Mesenchymal stem cell (in vitro differentiated cells and primary cell): ENCODE results near the gene EXOC3L1.

ENCODE experiments used
- DNase-seq: peaks from one replicate; pipeline ENCODE4 v3.0.0-alpha.2; 2013
- H2AFZ ChIP-seq: one replicate; pipeline ENCODE4 v1.6.1; 2013; ENCODE audit warnings: low read depth, mild to moderate bottlenecking, control low read depth, inconsistent platforms, low read length, moderate library complexity
- H2AK5ac ChIP-seq: 2 replicates; pipeline ENCODE4 v1.6.1; 2013; ENCODE audit warnings: low read length, moderate library complexity, mild to moderate bottlenecking, inconsistent platforms; ENCODE audit not compliant: severe bottlenecking
- H2BK120ac ChIP-seq: one replicate; pipeline ENCODE4 v1.6.1; 2013; ENCODE audit warnings: low read depth, mild to moderate bottlenecking, inconsistent platforms, low read length, moderate library complexity
- H2BK12ac ChIP-seq, 2 experiments: one replicate each; pipeline ENCODE4 v1.6.1; 2013; ENCODE audit warnings: inconsistent platforms in 2 of 2, low read length in 2 of 2, mild to moderate bottlenecking in 2 of 2, moderate library complexity in 2 of 2, control low read depth in 1 of 2
- H2BK15ac ChIP-seq: one replicate; pipeline ENCODE4 v1.6.1; 2013; ENCODE audit warnings: mild to moderate bottlenecking, low read depth, inconsistent platforms; ENCODE audit not compliant: poor library complexity, severe bottlenecking
- H2BK5ac ChIP-seq: 2 replicates; pipeline ENCODE4 v1.6.1; 2013; ENCODE audit warnings: low read depth, mild to moderate bottlenecking, low read length, control low read depth, inconsistent platforms; ENCODE audit not compliant: poor library complexity, severe bottlenecking
- H3K14ac ChIP-seq, 2 experiments: one replicate each; pipeline ENCODE4 v1.6.1; 2013; ENCODE audit warnings: inconsistent platforms in 2 of 2, low read length in 2 of 2, control low read depth in 1 of 2, mild to moderate bottlenecking in 1 of 2, moderate library complexity in 1 of 2
- H3K18ac ChIP-seq, 2 experiments: one replicate each; pipeline ENCODE4 v1.6.1; 2013; ENCODE audit warnings: inconsistent platforms in 2 of 2, low read length in 2 of 2, control low read depth in 1 of 2, low read depth in 1 of 2, mild to moderate bottlenecking in 1 of 2
- H3K23ac ChIP-seq, 2 experiments: one replicate each; pipeline ENCODE4 v1.6.1; 2013; ENCODE audit warnings: inconsistent platforms in 2 of 2, low read length in 2 of 2, mild to moderate bottlenecking in 2 of 2, moderate library complexity in 2 of 2, control low read depth in 1 of 2
- H3K27ac ChIP-seq: 2 replicates; pipeline ENCODE4 v1.5.1; 2013; ENCODE audit warnings: mild to moderate bottlenecking, moderate library complexity, low read length, control low read depth, inconsistent platforms; ENCODE audit not compliant: poor library complexity, severe bottlenecking
- H3K27me3 ChIP-seq, 2 experiments: 2 replicates each; pipeline versions ENCODE4 v1.6.1 to v1.7.0; 2013; ENCODE audit warnings: low read length in 2 of 2, mild to moderate bottlenecking in 2 of 2, moderate library complexity in 2 of 2, control low read depth in 1 of 2, inconsistent platforms in 1 of 2; ENCODE audit not compliant: control insufficient read depth in 1 of 2, insufficient read depth in 1 of 2
- H3K36me3 ChIP-seq, 2 experiments: 2 replicates each; pipeline versions ENCODE4 v1.6.1 to v1.7.0; 2013; ENCODE audit warnings: low read length in 2 of 2, control low read depth in 1 of 2, inconsistent platforms in 1 of 2, low read depth in 1 of 2, mild to moderate bottlenecking in 1 of 2; ENCODE audit not compliant: insufficient read depth in 2 of 2, control insufficient read depth in 1 of 2
- H3K4ac ChIP-seq, 2 experiments: one replicate each; pipeline ENCODE4 v1.6.1; 2013; ENCODE audit warnings: inconsistent platforms in 2 of 2, low read length in 2 of 2, mild to moderate bottlenecking in 2 of 2, moderate library complexity in 2 of 2, control low read depth in 1 of 2, low read depth in 1 of 2
- H3K4me1 ChIP-seq: 2 replicates; pipeline ENCODE4 v1.6.1; 2013; ENCODE audit warnings: low read depth, low read length, control low read depth; ENCODE audit not compliant: control insufficient read depth, insufficient read depth
- H3K4me2 ChIP-seq: 2 replicates; pipeline ENCODE4 v1.6.1; 2013; ENCODE audit warnings: low read length, mild to moderate bottlenecking, inconsistent platforms; ENCODE audit not compliant: poor library complexity, severe bottlenecking
- H3K4me3 ChIP-seq, 2 experiments: 2 replicates each; pipeline versions ENCODE4 v1.5.1 to v1.7.0; 2013; ENCODE audit warnings: low read length in 2 of 2, mild to moderate bottlenecking in 2 of 2, control low read depth in 1 of 2, low read depth in 1 of 2; ENCODE audit not compliant: insufficient read depth in 1 of 2
- H3K79me1 ChIP-seq: replicated peaks from 2 replicates; pipeline ENCODE4 v1.6.1; 2013; ENCODE audit warnings: mild to moderate bottlenecking, control low read depth, low read length, inconsistent platforms; ENCODE audit not compliant: poor library complexity, severe bottlenecking
- H3K9ac ChIP-seq: 2 replicates; pipeline ENCODE4 v1.7.0; 2013; ENCODE audit warnings: mild to moderate bottlenecking, low read length, moderate library complexity
- H3K9me3 ChIP-seq: 2 replicates; pipeline ENCODE4 v1.7.0; 2013; ENCODE audit warnings: mild to moderate bottlenecking, low read length; ENCODE audit not compliant: control insufficient read depth
- H4K8ac ChIP-seq: one replicate; pipeline ENCODE4 v1.6.1; 2013; ENCODE audit warnings: inconsistent platforms, mild to moderate bottlenecking, low read length, moderate library complexity
- H4K91ac ChIP-seq: one replicate; pipeline ENCODE4 v1.6.1; 2013; ENCODE audit warnings: mild to moderate bottlenecking, low read length, inconsistent platforms
- WGBS: methylation state at CpG from one replicate; pipeline ENCODE4 v1.1.7; 2013; ENCODE audit warnings: mixed read lengths; 5-methylcytosine and 5-hydroxymethylcytosine counted together

The EXOC3L1 gene

DNA sequence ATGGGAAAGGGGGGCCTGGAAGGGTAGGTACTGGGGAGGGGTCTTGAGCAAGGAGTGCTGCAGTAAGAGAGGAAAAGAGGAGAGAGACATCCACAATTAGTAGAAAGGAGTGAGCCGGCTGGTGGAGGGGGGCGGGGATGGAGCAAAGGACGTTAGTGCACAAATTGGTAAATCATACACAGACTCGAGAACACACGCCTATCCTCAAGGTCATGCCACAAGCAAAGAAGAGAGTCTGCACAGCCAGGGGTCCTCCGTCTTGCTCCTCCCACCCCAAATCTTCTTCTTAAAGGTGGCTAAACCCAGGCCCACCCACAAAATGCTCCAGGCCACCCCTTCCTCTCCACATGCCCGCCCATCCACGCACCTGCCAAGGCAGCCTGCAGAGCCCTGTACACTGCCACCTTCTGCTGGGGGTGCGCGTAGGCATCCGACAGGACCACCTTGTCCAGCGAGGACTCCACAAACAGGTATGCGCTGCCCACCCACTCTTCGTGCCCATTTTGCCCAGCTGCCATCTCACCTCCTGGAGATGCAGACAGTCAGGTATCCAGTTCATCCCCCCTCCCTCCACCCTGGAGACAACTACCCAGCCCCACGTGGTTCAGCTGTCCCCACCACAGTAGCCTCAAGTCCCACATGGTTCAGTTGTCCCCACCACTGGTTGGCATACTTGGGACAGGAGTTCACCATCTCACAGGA, 33.6 kb downstream of the EXOC3L1 start:
- H3K4ac ChIP-seq: no peak overlapping the region
- no peak overlapping the region for H3K9ac ChIP-seq
- H3K27ac ChIP-seq: no peak overlapping the region
- H3K79me1 ChIP-seq: peaks cover 12% of the 10 kb centered on the region
- no peak overlapping the region for H2BK5ac ChIP-seq
- no peak overlapping the region for H2AFZ ChIP-seq
- peaks cover 0 to 40% of the 10 kb centered on the region in 2 experiments for H3K27me3 ChIP-seq
- no peak overlapping the region for H3K14ac ChIP-seq
- DNase-seq: no peak
- H3K18ac ChIP-seq: no peak overlapping the region
- peaks cover 35% of the 10 kb centered on the region for H3K4me1 ChIP-seq
- no peak overlapping the region for H2BK15ac ChIP-seq
- H3K9me3 ChIP-seq: no peaks in the 10 kb centered on the region
- H2BK120ac ChIP-seq: no peak overlapping the region
- no peak overlapping the region for H3K4me2 ChIP-seq
- H4K91ac ChIP-seq: no peak overlapping the region
- no peak overlapping the region for H2BK12ac ChIP-seq
- H3K23ac ChIP-seq: no peak overlapping the region
- no peak overlapping the region for H4K8ac ChIP-seq
- H3K4me3 ChIP-seq: no peak overlapping the region
- H2AK5ac ChIP-seq: no peak overlapping the region
- H3K36me3 ChIP-seq: peaks cover 0 to 6% of the 10 kb centered on the region in 2 experiments
- 47% methylated on average over 13 of the region's 15 CpGs for WGBS

DNA sequence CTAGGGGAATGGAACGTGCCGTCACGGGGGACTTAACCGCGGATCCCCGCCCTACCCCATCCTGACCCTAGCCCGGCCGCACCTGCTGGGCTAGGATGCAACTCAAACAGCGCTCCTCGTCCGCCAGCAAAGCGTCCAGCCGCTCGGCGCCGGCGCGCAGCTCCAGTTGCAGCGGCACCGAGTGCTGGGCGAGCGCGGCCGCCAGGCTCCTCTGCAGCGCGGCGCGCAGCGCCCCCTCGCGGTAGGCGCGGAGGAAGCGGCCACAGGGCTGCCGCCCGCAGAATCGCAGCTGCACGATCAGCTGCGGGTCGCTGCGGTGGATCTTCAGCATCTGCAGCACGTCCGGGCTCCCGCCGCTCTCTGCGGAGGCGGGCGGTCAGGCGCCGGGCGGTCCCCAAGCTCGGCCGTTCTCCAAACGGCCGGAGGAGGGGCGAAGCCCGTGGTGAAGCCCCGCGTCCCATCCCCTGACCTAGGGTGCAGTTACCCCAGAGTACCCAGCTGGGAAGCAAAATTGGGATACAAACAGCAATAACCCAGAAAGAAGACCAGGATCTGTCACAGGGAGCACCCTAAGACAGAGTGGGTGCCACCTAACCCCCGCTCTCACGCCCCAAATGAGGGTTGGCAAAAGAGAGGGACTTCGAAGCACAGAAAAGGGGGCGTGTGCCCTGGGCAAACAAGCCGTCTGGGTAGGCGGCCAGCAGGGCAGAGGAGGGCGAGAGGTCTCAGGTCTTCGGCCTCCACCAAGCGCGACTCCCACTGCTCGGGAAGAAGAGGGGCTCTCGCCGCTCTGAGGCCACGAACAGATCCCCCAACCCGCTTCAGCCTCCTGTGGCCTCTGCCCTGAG, 34.4 kb downstream of the EXOC3L1 start:
- Histone ChIP-seq H2AK5ac (no peak overlapping the region), H3K18ac (no peak overlapping the region), H4K91ac (no peak overlapping the region), H4K8ac (no peak overlapping the region), H2BK5ac (no peak overlapping the region), H3K4me3 (no peak overlapping the region), H2AFZ (no peak overlapping the region), H2BK15ac (no peak overlapping the region), H3K9me3 (no peaks in the 10 kb centered on the region), H2BK120ac (no peak overlapping the region), H3K79me1 (peaks cover 11% of the 10 kb centered on the region), H2BK12ac (no peak overlapping the region), H3K14ac (peak overlapping the region in 1 of 2 experiments; percentile 71), H3K4me2 (peak overlapping the region; percentile 76), H3K4ac (no peak overlapping the region), H3K36me3 (peaks cover 0 to 6% of the 10 kb centered on the region in 2 experiments), H3K4me1 (peaks cover 36% of the 10 kb centered on the region), H3K23ac (no peak overlapping the region), H3K27me3 (peaks cover 0 to 40% of the 10 kb centered on the region in 2 experiments), H3K27ac (no peak overlapping the region), H3K9ac (peak overlapping the region; percentile 32)
- peak; percentile 66 for DNase-seq
- WGBS: 9% methylated on average over 68 of the region's 74 CpGs

DNA sequence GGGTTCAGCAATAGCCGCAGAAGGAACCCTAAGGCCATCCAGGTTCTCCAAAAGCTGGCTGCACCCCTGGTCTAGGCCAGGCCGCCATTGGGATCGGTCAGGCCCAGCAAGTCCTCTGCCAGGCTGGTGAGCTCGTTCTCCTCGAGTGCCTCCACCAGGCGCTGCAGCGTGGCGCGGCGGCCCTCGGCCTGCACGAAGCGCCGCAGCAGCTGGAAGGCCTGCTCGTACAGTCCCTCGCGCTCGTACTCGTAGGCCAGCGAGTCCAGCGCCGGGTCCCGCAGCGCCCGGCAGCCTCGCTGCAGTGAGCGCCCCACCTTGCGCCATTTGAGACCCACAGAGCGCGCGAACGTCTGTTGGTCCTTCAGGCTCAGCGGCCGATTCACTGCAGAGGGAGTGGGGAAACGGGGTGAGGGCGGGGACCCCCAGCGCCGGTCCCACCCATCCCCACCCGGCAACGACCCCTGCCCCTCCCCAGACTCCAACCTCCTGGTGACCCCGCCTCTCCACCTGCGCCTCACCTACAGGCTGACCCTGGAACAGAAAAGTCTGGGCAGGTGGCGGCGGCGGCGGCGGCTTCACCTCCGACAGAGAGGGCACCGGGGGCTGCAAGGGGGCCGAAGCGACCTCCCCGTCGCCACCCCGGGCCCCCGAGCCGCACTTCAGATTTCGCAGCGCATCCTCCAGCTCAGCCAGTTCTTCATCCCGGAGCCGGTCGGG, 35.2 kb downstream of the EXOC3L1 start:
- no peak for DNase-seq
- Histone ChIP-seq H3K4me1 (peaks cover 41% of the 10 kb centered on the region), H3K79me1 (peaks cover 13% of the 10 kb centered on the region), H3K9me3 (no peaks in the 10 kb centered on the region), H3K23ac (no peak overlapping the region), H4K8ac (peak overlapping the region; percentile 4), H3K9ac (no peak overlapping the region), H3K18ac (no peak overlapping the region), H3K27me3 (peaks cover 0 to 40% of the 10 kb centered on the region in 2 experiments), H3K14ac (peak overlapping the region in 1 of 2 experiments; percentile 71), H2BK120ac (no peak overlapping the region), H3K4me2 (peak overlapping the region; percentile 76), H4K91ac (no peak overlapping the region), H2AK5ac (no peak overlapping the region), H2BK15ac (no peak overlapping the region), H2BK5ac (no peak overlapping the region), H2BK12ac (no peak overlapping the region), H3K4me3 (no peak overlapping the region), H3K4ac (no peak overlapping the region), H2AFZ (no peak overlapping the region), H3K27ac (no peak overlapping the region), H3K36me3 (peaks cover 3 to 7% of the 10 kb centered on the region in 2 experiments)
- WGBS: 25% methylated on average over 39 of the region's 61 CpGs
